ENCODE results near the gene FRYL.

Gene FRYL

GRCh38 chr4:48623182-48623780, 156.8 kb downstream of the FRYL start:
- DNase-seq (ENCODE audit: low spot score) (no peak), FAIRE-seq (no peak)

GRCh38 chr4:48620831-48621230, 159.2 kb downstream of the FRYL start:
- DNase-seq (ENCODE audit: low spot score): no peak
- FAIRE-seq: no peak

DNA sequence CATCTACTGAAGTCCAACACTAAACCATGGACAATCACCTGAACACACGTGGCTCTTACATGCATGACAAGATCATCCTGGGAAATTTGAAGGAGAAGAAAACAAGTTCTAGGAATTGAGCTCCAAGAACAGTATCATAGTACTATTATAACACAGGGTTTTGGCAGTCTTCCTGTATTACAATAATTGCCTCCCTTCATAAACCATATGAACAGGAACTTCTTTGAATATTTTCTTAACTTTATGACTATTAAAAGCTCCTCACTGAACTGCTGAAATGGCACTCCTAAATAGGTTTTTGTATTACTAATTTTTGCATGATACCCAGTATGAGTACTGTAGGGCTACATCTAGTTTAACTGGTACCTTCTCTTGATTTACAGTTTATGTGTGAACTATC, 160.0 kb downstream of the FRYL start:
- DNase-seq (ENCODE audit: low spot score) (no peak), FAIRE-seq (no peak)

DNA sequence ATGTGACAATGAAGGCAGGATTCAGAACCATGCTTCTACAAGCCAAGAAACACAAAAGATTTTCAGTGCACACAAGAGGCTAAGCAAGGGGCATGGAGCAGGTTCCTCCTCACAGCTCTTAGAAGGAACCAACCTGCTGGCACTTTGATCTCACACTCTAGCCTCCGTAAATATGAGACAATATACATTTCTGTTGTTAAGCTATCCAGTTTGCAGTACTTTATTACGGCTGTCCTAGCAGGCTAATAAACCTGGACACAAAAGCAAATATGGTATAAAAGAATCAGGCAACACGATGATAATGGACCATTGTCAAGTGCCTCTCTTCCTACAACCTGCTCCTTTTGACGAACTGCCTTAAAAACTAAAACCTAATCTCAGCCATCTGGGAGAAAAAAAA, 175.6 kb downstream of the FRYL start:
- DNase-seq (ENCODE audit: low spot score) (no peak), FAIRE-seq (no peak)

DNA sequence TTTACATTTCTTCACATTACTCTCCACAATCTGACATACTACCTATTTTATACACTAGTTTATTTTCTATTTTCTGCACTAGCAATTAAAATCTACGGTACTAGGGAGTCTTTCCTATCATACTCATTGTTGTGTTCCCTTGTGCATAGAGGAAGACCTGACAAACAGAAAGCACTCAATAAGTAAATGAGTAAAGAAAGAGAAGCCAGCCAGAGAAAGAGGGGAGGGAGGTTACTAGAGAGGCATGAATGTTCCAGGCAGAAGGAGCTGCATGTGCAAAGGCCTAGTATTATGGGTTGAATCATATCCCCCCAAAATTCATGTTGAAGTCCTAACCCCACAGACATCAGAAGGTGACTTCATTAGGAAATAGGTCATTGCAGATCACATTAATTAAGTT, 176.0 kb downstream of the FRYL start:
- DNase-seq (ENCODE audit: low spot score) (no peak), FAIRE-seq (no peak)

DNA sequence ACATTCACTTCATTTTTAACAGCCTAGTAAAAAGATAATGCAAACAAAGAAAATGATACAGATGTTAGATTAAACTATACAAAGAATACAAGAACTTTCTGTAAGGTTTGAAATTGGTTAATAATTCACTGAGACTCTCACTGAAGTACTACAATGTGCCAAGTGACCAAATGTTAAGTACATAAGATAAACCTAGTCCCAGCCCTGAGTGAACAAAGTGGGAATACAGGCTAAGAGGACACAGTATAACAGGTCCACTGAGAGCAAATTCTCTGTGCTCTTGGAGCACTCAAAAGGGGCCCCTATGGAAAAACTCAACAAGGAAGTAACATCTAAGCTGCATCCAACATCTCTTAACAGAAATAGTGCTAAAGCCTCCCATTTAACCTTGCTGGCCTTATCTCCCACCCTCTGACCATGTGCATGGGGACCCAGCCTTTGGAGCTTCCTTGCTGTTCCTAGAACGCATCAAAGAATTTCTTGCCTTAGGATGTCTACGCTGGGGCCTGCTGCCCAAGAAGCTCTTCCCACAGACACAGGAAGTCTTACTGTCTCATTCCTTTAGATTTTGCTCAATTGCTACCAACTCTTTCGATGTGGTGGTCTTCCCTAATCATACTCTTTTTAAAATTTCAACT, 176.6 kb downstream of the FRYL start:
- no peak for FAIRE-seq
- peak; percentile 57 for DNase-seq (ENCODE audit: low spot score)

DNA sequence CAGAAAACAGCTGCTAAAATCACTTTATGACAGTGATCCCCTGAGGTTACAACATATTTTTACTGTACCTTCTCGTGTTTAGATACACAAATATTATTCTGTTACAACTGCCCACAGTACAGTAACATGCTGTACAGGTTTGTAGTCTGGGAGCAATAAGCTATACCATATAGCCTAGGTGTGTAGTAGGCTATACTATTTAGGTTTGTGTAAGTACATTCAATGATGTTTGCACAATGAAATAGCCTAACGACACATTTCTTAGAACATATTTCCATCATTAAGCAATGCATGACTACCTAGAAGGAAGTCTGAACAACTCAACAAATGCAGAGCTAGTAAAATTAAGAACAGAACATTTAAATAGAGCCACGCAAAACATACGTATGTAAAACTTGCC, 177.3 kb downstream of the FRYL start:
- DNase-seq (ENCODE audit: low spot score) (peak; percentile 43), FAIRE-seq (no peak)

GRCh38 chr4:48602222-48602621, 177.9 kb downstream of the FRYL start:
- DNase-seq (ENCODE audit: low spot score) (peak; percentile 83), FAIRE-seq (peak; percentile 99)

- FAIRE-seq (no peak), DNase-seq (ENCODE audit: low spot score) (no peak)
Observed at GRCh38 chr4:48596336-48596735, 183.7 kb downstream of the FRYL start.

- DNase-seq (ENCODE audit: low spot score) (no peak), FAIRE-seq (no peak)
Observed at GRCh38 chr4:48594180-48594579, 185.9 kb downstream of the FRYL start.

DNA sequence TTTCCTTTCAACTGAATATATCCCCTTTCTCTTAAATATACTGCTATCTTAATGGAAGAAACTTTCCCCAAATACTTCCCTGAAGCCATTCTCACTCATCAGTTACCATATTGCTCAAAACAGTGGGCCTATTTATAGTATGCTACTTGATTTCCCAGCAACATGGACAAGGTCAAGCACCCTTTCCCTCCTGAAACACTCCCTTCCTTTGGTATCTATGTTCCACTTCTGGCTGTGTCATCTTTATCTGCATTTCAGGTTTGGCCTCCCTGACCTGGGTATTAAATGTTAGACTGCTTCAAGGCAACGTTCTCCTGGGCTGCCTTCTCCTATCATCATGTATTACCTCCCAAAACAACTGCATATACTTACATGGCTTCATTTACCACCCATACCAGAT, 188.7 kb downstream of the FRYL start:
- no peak for DNase-seq (ENCODE audit: low spot score)
- FAIRE-seq: no peak

DNA sequence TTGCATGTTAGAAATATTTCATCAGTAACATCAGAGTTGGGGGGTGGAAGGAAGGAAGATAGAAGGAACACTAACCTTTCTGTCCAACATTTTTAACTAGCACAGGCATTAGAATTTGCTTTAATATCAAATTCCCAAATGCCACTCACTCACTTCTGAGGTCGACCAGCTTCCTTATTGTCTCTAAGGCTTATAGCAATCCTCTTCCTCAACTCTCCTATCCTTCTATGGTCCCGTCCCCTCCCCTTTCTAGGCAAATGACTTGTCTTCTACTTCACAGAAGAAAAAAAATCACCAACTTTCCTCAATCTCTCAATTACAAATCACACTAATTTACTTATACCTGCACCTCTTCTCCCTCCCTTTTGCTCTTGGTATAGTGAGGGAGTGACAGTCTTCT, 189.2 kb downstream of the FRYL start:
- no peak for DNase-seq (ENCODE audit: low spot score)
- FAIRE-seq: no peak

GRCh38 chr4:48589098-48589445, 191.0 kb downstream of the FRYL start:
- DNase-seq (ENCODE audit: low spot score) (no peak), FAIRE-seq (no peak)

DNA sequence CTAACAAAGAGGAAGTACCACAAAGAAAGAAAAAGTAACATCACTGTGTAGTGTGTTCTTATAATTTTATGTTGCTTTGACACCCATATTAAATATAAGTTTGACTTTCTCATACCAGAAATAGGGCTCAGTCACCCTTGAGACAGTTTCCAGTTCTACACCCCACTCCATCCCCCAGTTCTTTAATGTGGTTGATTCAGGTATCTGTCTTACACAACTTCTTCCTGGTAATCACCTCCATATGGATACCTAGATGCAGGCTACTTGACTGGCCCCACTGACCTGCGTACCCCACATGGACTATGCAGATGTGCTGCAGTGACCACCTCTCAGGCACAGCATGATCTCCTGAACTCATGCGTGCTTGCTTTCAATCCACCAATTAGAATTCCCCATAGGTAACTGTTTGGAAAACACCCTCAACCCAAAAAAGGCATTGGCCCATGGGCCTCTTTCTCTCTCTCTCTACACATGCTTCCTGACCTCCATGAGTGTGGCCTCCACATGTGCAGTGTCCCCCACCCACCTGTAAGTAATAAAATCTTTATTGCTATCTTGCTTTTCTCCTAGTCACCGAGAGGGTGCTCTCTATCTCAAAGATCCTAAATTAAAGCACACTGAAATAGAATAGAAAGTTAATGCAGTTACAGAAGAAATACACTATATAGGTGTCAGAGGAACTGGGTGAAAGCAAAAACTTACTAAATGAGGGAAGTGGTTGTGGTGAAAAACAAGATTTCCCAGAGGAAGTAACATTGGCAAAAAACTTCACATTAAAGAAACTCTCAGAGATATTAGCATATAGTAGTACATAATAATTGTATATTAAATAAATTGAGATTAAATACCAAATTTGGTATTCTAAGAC, 191.6 kb downstream of the FRYL start:
- no peak for FAIRE-seq

GRCh38 chr4:48585401-48585800, 194.7 kb downstream of the FRYL start:
- no peak for FAIRE-seq

More for the DNA sequence above, 191.6 kb downstream of the FRYL start:
- no peak for DNase-seq (ENCODE audit: low spot score)

GRCh38 chr4:48578132-48578968, 201.7 kb downstream of the FRYL start:
- peak; percentile 56 for DNase-seq (ENCODE audit: low spot score)
- peak; percentile 81 for FAIRE-seq

More at GRCh38 chr4:48585401-48585800, 194.7 kb downstream of the FRYL start:
- no peak for DNase-seq (ENCODE audit: low spot score)

- no peak for FAIRE-seq
- DNase-seq (ENCODE audit: low spot score): no peak
Observed at GRCh38 chr4:48575964-48576363, 204.1 kb downstream of the FRYL start.

DNA sequence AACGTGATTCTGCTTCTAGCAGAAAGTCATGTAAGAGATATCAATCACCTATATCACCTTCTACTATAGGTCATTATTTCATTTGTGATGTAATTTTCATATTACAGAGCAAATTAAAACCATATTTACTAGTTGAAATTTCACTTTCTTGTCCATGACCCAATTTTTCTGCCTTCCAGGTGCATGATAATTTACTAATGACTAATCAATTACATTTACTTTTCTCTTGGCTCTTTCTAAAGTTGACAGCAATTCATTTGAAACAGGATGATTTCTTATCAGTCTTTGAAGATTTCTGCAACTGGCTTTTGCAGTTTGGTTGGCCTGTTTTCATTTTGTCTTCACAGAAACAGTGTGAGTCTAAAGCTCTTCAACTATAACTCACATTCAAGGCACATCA, 208.6 kb downstream of the FRYL start:
- DNase-seq (ENCODE audit: low spot score) (no peak), FAIRE-seq (no peak)

DNA sequence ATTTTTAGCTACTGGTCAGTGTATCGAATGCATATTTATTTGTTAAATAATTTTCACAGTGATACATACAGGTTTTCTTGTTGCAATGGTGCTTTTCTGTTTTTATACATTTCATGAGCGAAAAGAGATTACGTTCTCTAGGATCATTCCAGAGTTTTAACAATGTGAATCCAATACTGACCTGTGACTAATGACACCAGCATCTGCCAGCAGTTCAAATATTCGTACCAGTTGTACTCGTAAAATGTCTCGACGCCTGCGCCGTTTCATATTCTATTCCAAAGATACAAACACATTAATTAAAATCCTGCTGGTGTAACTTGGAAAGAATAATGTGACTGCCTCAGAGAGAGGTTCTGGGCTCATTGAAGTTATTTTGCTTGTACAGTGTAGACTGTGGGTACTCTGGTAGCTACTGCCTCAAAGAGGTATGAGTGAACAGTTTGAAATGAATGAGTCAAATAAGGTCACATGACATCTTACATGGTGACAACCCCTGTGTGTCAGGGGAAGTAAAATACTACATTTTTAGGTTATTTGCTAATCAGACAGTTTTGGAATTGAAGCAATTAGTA, 209.3 kb downstream of the FRYL start:
- FAIRE-seq (no peak), DNase-seq (ENCODE audit: low spot score) (peak; percentile 22)

DNA sequence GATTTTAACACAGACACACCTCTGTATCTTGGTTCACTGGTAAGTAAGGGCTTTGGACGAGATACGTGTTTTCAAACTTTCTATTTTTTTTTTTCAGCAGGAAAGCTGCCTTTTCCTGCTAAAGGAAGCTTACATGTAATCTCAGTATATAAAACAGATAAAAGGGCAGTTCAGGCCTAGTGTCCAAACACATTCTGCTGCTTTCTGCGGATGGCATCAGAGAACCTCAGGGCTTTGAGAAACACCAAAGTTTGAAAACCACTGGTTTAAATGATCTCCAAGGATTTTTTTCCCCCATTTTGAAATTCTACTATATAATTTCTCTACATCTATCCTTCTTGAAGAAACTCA, 214.1 kb downstream of the FRYL start:
- FAIRE-seq (no peak), DNase-seq (ENCODE audit: low spot score) (no peak)

GRCh38 chr4:48565362-48566033, 214.6 kb downstream of the FRYL start:
- DNase-seq (ENCODE audit: low spot score) (no peak), FAIRE-seq (no peak)

Data from RCC 7860 (cell line).